GM19467 (cell line): ENCODE measurements around the gene HMGCL.

Experiments used
- ATAC-seq: cut with Tn5 transposase; IDR thresholded peaks from one replicate; pipeline ENCODE4 v1.9.1; 2021; ENCODE audit warnings: mild to moderate bottlenecking, moderate library complexity; ENCODE audit not compliant: unreplicated experiment

The HMGCL gene

DNA sequence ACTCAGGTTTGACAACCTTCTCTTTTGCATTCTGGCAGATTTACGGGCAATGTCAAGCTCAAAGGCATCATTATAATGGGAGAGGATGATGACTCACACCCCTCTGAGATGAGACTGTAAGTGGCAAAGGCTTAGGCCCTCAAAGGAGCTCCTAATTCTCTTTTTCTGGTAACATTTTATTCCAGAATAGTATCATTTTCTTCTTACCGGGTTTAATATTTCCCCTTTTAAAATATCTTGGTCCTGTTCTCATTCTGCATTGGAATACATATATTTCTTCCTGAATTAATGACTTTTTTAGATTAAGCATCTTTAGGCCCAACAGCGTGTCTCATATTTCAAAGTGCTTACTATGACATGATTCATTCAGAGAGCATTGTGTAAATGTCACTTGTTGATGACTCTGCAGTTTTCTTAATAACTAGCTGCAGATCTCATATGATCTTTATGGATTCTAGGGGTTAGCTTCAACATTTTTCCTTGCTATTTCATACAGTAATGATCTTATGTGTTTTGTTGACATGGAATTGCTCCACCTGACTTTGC is 45.3 kb downstream of the HMGCL start:
- no peak for ATAC-seq

DNA sequence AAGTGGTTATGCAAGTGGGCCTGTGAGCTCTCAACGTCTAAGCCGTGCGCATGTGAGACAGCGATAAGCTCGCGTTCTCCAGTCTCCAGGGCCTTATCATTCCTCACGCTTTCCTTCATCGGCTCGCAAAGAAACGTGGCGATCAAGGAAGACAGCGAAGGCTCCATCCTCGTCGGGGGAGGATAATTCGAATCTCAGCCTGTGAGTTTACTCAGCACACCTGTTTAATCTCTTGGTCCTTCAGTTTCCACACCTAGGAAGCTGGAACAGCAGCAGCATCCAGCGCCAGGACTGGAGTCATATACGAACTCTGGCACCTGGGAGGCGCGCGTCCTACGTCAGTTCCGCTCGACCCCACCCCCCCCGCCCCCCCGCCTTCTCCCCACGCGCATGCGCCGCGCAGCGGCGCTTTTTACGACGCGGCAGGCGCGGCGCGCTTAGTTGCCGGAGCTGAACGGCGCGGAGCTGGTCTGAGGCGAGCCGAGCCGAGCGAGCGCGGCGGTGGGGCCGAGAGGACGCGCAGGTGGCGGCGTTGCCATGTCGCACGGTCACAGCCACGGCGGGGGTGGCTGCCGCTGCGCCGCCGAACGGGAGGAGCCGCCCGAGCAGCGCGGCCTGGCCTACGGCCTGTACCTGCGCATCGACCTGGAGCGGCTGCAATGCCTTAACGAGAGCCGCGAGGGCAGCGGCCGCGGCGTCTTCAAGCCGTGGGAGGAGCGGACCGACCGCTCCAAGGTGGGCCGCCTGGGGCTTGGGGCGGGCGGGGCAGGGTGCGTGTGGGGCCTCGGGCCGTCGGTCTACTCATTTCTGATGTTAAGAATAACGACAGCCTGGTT is 47.0 kb downstream of the HMGCL start, which contains the start of gene PITHD1:
Gene PITHD1 (plus strand): TSS at position 440 of the 836 bp plus-strand sequence. CDS start 98 bp downstream, at position 538.
- ATAC-seq = peak; percentile 77

DNA sequence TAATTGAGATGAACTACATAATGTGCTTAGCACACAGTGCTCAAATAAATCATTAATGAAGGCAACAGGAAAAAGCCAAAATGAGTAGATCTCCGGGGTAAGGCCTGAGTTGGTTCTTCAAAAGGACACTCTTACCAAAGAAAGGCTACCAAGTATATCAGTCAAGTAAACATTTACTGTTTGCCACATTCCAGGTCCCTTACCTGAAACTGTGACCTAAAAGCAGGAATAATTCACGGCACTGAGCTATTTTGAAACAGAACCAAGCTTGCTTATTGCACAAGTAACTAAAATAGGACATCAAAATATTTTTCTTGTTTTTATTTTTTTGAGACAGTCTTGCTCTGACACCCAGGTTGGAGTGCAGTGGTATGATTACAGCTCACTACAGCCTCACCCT is 49.0 kb downstream of the HMGCL start:
- ATAC-seq = no peak

DNA sequence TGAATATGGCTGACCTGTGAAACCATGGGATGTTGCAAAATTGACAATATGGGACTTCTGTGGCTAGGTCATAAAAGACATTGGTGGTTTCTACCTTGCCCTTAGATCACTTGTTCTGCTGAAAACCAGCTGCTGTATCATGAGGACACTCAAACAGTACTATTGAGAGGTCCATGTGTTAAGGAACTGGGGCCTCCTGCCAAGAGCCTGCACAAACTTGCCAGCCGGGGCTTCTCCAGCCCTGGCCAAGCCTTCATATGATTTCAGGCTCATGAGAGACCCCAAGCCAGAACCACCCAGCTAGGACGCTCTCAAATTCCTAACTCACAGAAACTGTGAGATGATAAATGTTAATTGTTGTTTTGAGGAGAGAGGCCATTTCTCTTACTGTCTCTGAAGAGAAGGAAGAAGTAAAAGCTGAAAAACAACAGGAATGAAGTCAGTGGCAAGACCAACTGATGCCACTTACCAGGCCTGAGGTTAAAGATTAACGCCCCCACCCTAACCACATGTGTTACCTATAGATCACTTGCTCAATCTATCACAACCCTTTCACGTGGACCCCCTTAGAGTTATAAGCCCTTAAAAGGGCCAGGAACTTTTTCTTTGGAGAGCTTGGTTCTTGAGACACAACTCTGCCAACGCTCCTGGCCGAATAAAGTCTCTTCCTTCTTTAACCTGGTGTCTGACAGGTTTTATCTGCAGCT is 50.9 kb downstream of the HMGCL start:
- ATAC-seq = no peak

DNA sequence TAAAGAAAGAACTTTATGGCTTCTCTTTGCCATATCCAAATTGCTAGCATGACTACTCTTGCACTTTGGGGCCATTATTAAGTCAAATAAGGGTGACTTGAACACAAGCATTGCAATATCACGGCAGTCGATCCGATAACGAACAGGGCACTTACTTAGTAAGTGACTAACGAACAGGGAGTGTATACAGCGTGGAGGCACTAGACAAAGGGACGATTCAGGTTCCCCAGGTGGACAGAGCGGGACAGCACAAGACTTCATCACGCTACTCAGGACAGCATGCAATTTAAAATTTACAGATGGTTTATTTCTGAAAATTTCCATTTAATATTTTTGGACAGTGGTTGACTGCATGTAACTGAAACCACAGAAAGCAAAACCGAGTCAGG is 52.4 kb downstream of the HMGCL start:
- ATAC-seq = no peak

DNA sequence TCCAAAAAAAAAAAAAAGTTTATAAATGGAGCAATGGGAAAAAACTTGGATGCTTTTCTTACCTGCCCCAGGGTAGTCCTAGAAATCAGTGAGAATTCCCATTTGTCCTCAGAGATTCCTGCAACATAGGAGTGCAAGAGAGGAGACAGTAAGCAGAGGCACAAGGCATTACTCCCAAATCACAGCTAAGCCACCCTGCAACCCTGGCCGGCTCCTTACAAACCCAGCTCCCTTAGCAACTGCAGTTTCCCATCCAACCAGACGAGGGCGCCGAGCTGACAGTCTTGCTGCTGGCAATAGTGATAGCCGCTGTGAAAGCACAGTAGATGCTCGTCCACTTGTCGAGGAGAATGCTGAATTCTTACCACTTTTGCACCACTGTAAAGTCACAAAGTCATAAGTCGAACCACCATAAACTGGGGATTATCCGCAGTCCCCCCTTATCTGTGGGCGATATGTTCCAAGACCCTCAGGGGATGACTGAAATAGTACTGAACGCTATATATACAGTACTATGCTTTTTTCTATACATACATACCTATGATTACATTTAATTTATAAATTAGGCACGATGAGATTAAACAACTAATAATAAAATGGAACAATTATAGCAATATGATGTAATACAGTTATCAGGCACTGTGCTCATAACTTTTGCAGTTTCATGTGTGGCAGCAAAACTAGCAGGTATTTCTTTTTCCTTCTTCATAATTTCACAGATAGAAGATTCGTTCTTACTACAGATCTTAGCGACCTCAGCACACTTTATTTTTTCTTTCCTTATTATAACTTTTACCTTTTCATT is 53.0 kb downstream of the HMGCL start:
- ATAC-seq = no peak

DNA sequence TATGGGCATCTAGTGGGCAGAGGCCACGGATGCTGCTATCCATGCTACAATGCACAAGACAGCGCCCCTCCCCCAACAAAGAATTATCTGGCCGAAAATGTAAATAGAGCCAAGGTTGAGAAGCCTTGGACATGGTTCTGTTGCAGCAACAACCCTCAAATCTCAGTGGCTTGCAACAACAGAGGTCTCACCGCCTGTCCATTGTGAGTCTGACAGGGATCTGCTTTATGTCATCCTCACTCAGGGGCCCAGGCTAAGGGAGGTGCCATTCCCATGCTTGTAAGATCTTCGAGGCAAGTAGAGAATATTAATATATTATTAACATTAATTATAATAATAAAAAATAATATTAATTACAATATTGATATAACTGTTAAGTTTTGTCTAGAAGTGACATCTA is 56.5 kb downstream of the HMGCL start:
- no peak for ATAC-seq

DNA sequence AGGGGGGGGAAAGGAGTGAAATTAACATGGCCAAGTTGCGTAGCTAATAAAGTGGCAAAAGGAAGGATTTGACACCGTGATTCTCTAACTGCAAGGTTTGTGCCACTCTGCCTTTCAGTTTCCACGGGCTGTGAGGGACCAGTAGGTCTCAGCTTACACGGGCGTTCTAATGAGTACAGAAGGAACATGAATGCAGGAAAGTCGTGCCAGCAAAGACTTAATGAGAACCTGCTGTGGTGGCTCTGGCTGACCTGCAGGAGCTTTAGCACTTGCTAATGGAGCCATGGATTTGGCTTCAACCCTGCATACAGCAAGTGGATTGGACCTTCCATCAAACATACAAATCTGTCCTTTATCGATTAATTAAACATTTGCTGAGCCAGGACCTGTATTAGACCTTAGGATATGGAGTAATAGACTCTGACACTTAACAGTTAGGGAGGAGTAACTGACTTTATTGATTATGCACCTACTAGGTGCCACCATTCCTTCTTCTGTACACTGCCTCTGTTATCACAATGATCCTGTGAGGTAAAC is 62.1 kb downstream of the HMGCL start:
- no peak for ATAC-seq

DNA sequence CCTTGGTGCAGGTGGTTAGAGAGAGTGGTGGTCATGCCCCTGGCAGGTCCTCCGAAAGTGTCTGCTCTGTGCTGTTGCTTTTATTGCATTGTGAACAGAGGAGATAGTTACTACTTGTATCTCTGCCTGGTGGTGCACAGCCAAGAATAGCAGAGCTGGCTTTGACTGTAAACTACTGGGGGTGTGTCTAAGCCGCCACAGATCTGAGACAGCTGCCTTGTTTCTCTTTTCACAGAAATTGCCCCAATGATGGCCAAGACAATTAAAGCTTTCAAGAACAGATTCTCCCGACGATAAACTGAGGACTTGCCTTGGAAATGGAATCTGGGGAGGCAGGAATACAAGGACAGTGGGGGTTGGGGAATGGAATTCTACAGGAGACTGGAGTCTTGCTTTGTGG is 66.0 kb downstream of the HMGCL start:
- no peak for ATAC-seq

DNA sequence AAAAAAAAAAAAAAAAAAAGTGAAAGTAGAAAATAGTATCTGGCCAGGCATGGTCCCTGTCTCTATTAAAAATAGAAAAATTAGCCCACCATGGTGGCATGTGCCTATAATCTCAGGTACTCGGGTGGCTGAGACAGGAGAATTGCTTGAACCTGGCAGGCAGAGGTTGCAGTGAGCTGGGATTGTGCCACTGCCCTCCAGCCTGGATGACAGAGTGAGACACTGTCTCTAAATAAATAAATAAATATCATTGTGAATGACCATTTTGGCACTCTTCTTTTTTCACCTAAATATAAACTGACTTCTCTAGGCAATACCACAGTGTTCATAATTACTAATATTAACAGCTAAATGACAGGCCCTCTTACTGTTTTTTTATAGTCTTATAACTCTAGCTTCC is 67.4 kb downstream of the HMGCL start:
- no peak for ATAC-seq

DNA sequence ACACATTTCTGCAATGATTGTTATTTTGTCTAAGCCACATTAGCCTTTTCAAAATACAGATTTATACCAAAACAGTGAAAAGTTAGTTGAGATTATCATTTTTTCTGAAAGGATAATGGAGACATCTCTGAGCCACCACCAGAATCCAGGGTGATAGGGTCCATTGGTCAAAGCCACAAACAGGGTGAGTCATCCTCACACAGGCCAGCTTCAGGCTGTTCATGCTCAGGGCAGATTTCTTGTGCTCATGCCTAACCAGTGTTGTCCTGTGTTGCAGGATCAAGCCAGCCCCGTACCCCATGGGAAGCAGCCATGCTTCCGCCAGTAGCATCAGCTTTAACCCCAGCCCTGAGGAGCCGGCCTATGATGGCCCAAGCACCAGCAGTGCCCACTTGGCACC is 68.6 kb downstream of the HMGCL start:
- no peak for ATAC-seq

DNA sequence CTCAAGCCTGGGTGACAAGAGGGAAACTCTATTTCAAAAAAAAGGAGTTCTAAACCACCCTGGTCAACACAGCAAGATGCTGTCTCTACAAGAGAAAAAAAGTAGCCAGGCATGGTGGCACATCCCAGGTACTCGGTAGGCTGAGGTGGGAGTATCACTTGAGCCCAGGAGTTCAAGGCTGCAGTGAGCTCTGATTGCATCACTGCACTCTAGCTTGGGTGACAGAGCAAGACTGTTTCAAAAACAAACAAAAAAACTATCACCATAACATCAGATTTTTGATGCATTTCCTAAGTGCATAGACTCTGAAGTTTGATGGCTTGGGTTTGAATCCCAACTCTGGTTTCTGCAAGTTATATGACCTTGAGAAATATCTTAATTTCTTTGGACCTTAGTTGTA is 72.3 kb downstream of the HMGCL start:
- ATAC-seq = no peak
